ENCODE data around the gene PHF14.

GRCh38 chr7:10939237-10939910, 34.3 kb upstream of the PHF14 start:
- no peak for TF ChIP-seq CTCF (IDR thresholded peaks at IDR 0.05)
- TF ChIP-seq ZFX (IDR thresholded peaks at IDR 0.05; ENCODE audit: borderline replicate concordance), result no peak

Data from 22Rv1 (cell line).